ENCODE data around the gene SYNPO2. TPM values are rescaled to one million over a fixed set of nuclear protein-coding genes. Genes with fewer than 3 reads are reported as not detected.
A peak's percentile ranks its signal among the peaks of the same experiment; 100 is the strongest.

SYNPO2 gene
- total and polyA plus RNA-seq, 10 of the 15 experiments (the other 5 are each of a cell fraction or from before 2014, with no cell fraction given), result 0.04 to 0.34 (median 0.28) TPM

DNA sequence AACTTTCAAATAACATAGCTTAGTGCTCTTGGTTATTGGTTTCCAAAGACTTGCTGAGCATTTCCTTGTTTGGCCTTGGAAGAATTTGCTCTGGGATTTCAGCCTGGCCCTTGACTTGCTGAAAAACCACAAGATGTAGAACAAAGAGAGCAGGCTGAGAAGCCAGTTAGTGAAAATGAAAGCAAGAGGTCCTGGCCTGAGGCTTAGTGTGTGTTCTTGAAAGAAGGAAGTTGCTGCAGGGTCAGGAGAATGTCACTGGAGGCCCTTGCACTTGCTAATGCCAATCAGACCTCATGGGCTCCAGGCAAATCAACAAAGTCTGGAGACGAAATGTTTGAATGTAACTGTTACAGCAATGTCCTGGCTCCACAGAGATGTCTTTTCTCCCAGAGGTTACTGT is 79.4 kb downstream of the SYNPO2 start:
- BruUV-seq (replicated peaks), result no TSS peak
- Histone ChIP-seq H3K27me3 (replicated peaks in 1 of 2; ENCODE audit: control insufficient read depth in 2 of 2, insufficient read depth in 2 of 2, low read length in 1 of 2) (no peaks in the 10 kb centered on the region), H3K36me3 (ENCODE audit: control insufficient read depth in 2 of 2, insufficient read depth in 2 of 2, low read length in 1 of 2) (no peaks in the 10 kb centered on the region), H3K4me1 (ENCODE audit: control insufficient read depth, insufficient read depth, low read length) (peaks cover 15% of the 10 kb centered on the region), H2AFZ (ENCODE audit: control insufficient read depth, low read depth, low read length) (peak overlapping the region; percentile 97), H3K9ac (ENCODE audit: control insufficient read depth, insufficient read depth, low read length) (peak overlapping the region; percentile 35; the same call in 1 of the 2 replicates), H3K27ac (ENCODE audit: control insufficient read depth, insufficient read depth) (peak overlapping the region; percentile 71), H3K9me3 (replicated peaks; ENCODE audit: control insufficient read depth, insufficient read depth, low read length) (no peaks in the 10 kb centered on the region), H3K79me2 (ENCODE audit: control insufficient read depth, insufficient read depth, low read length) (no peaks in the 10 kb centered on the region), H4K20me1 (ENCODE audit: control insufficient read depth, insufficient read depth) (no peaks in the 10 kb centered on the region), H3K4me3 (no peak overlapping the region), H3K4me2 (ENCODE audit: control insufficient read depth, insufficient read depth) (peak overlapping the region; percentile 82)
- ATAC-seq (peak; percentile 99), FAIRE-seq (peak; percentile 95), DNase-seq (ENCODE audit: low read depth, low spot score) (peak; percentile 67)
- intact Hi-C loops (cut with micrococcal nuclease; ENCODE audit: unreplicated experiment), result loop anchor here (2.0 kb wide), 1 partner anchor 195 kb away; no protein-coding TSS in a partner anchor
- RAD21 ChIA-PET (ENCODE audit: unreplicated experiment), result interaction anchor here (0.9 to 1.7 kb wide), 2 partner anchors 194 to 196 kb away, joined by 3 to 4 read pairs; no protein-coding TSS in a partner anchor
- POLR2A ChIA-PET, result no interaction called here
- in situ Hi-C loops (cut with MboI), result no loop called here
- CTCF ChIA-PET, result interaction anchor here (0.6 to 1.9 kb wide), 7 partner anchors 77 to 661 kb away, joined by 3 to 4 read pairs (median 3); partner anchors contain the start of gene PDE5A
- WGBS (ENCODE audit: insufficient coverage, insufficient replicate concordance, low lambda C conversion rate, missing lambda C conversion rate), result 0% methylated on average over 1 of the region's 1 CpG
- SMC1A ChIA-PET (ENCODE audit: uncharacterized antibody, unreplicated experiment), result interaction anchor here (0.6 to 2.3 kb wide), 4 partner anchors 11 to 70 kb away, joined by 3 to 6 read pairs (median 3); no protein-coding TSS in a partner anchor
- no peak for TF ChIP-seq NRF1 (conservative IDR thresholded peaks at IDR 0.05; ENCODE audit: low read depth, low read length)
- TF ChIP-seq SIX5 (IDR thresholded peaks at IDR 0.05; ENCODE audit: low read depth, low read length, severe bottlenecking), result peak; percentile 8
- TF ChIP-seq CBFB (IDR thresholded peaks at IDR 0.05; ENCODE audit: low read depth), result peak; percentile 59; the same call in 1 of the 2 replicates
- TF ChIP-seq, protein P1, sequence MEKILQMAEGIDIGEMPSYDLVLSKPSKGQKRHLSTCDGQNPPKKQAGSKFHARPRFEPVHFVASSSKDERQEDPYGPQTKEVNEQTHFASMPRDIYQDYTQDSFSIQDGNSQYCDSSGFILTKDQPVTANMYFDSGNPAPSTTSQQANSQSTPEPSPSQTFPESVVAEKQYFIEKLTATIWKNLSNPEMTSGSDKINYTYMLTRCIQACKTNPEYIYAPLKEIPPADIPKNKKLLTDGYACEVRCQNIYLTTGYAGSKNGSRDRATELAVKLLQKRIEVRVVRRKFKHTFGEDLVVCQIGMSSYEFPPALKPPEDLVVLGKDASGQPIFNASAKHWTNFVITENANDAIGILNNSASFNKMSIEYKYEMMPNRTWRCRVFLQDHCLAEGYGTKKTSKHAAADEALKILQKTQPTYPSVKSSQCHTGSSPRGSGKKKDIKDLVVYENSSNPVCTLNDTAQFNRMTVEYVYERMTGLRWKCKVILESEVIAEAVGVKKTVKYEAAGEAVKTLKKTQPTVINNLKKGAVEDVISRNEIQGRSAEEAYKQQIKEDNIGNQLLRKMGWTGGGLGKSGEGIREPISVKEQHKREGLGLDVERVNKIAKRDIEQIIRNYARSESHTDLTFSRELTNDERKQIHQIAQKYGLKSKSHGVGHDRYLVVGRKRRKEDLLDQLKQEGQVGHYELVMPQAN (conservative IDR thresholded peaks at IDR 0.05), result no peak
- TF ChIP-seq, protein P2, sequence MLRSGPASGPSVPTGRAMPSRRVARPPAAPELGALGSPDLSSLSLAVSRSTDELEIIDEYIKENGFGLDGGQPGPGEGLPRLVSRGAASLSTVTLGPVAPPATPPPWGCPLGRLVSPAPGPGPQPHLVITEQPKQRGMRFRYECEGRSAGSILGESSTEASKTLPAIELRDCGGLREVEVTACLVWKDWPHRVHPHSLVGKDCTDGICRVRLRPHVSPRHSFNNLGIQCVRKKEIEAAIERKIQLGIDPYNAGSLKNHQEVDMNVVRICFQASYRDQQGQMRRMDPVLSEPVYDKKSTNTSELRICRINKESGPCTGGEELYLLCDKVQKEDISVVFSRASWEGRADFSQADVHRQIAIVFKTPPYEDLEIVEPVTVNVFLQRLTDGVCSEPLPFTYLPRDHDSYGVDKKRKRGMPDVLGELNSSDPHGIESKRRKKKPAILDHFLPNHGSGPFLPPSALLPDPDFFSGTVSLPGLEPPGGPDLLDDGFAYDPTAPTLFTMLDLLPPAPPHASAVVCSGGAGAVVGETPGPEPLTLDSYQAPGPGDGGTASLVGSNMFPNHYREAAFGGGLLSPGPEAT (IDR thresholded peaks at IDR 0.05; ENCODE audit: low read depth), result peak; percentile 42; the same call in 1 of the 2 replicates
- TF ChIP-seq, protein P3, sequence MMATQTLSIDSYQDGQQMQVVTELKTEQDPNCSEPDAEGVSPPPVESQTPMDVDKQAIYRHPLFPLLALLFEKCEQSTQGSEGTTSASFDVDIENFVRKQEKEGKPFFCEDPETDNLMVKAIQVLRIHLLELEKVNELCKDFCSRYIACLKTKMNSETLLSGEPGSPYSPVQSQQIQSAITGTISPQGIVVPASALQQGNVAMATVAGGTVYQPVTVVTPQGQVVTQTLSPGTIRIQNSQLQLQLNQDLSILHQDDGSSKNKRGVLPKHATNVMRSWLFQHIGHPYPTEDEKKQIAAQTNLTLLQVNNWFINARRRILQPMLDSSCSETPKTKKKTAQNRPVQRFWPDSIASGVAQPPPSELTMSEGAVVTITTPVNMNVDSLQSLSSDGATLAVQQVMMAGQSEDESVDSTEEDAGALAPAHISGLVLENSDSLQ (IDR thresholded peaks at IDR 0.05), result peak; percentile 72
- peak; percentile 55 for TF ChIP-seq IKZF1 (conservative IDR thresholded peaks at IDR 0.05)
- TF ChIP-seq DPF2 (IDR thresholded peaks at IDR 0.05), result 0 out of 2 replicates have a peak, but pooled peaks have one; percentile 24
- TF ChIP-seq, protein P4, sequence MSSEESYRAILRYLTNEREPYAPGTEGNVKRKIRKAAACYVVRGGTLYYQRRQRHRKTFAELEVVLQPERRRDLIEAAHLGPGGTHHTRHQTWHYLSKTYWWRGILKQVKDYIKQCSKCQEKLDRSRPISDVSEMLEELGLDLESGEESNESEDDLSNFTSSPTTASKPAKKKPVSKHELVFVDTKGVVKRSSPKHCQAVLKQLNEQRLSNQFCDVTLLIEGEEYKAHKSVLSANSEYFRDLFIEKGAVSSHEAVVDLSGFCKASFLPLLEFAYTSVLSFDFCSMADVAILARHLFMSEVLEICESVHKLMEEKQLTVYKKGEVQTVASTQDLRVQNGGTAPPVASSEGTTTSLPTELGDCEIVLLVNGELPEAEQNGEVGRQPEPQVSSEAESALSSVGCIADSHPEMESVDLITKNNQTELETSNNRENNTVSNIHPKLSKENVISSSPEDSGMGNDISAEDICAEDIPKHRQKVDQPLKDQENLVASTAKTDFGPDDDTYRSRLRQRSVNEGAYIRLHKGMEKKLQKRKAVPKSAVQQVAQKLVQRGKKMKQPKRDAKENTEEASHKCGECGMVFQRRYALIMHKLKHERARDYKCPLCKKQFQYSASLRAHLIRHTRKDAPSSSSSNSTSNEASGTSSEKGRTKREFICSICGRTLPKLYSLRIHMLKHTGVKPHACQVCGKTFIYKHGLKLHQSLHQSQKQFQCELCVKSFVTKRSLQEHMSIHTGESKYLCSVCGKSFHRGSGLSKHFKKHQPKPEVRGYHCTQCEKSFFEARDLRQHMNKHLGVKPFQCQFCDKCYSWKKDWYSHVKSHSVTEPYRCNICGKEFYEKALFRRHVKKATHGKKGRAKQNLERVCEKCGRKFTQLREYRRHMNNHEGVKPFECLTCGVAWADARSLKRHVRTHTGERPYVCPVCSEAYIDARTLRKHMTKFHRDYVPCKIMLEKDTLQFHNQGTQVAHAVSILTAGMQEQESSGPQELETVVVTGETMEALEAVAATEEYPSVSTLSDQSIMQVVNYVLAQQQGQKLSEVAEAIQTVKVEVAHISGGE (CRISPR knock-in tag; IDR thresholded peaks at IDR 0.05), result no peak
- no peak for TF ChIP-seq GATAD2B (conservative IDR thresholded peaks at IDR 0.05; ENCODE audit: low read depth)
- TF ChIP-seq CEBPB (IDR thresholded peaks at IDR 0.05; ENCODE audit: borderline replicate concordance in 1 of 2, low read depth in 2 of 2, low read length in 2 of 2), result no peak
- no peak for TF ChIP-seq BRCA1 (IDR thresholded peaks at IDR 0.05; ENCODE audit: low read depth, low read length)
- TF ChIP-seq NR2C2 (IDR thresholded peaks at IDR 0.05; ENCODE audit: borderline replicate concordance, control insufficient read depth, insufficient read length, low read depth), result no peak
- TF ChIP-seq EED (IDR thresholded peaks at IDR 0.05; ENCODE audit: low read depth), result peak; percentile 80

All from GM12878 (cell line).